ENCODE data around the gene KRTAP16-1. TPM values are rescaled to one million over a fixed set of nuclear protein-coding genes. Genes with fewer than 3 reads are reported as not detected.

Gene KRTAP16-1
- total and polyA plus RNA-seq, 2 of the 13 experiments (the other 11 are each of a cell fraction or from before 2014, with no cell fraction given): not detected

DNA sequence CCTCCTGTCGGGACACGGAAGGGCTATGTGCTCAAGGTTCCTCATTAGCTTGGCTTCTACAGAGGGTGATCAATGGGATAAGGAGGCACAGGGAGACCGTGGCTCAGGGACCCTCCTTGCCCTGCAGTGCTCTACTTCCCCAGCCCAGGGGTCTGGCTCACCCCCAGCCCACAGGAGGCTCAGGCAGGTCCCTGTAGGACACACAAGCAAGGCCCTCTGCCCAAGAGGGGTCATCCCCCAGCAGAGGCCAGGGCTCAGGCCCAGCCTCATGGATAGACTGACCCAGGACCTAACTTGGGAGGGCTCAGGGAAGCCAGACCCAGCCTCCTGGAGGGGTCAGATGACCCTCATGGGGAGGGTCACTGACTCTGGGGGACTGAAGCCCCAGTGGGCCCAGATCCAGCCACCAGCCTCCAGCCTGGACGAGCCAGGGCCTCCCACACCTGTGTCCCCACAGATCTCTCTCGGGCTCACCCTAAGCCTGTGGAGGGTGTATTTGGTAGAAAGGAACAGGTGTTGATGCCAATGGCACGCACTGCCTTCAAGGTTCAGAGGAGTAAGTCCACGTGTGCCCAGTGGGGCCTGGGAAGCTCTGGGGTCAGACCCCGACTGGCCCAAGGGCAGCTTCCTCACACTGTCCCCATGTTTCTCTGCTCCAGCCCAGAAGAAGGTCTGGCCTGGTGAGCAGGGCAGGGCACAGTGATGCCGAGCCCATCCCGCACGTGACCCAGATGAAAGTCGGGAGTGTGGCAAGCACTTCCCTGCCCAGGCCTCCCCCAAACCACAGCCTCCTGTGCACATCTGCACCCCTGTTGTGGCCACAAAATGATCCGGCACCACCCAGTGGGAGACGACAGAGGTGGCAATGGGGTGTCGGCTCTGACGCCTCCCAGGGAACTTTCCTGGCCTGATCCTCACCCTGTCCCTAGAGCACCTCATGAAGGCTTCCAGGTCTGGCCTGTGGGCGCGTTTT is 17.4 kb upstream of the KRTAP16-1 start:
- TF ChIP-seq, protein P1, sequence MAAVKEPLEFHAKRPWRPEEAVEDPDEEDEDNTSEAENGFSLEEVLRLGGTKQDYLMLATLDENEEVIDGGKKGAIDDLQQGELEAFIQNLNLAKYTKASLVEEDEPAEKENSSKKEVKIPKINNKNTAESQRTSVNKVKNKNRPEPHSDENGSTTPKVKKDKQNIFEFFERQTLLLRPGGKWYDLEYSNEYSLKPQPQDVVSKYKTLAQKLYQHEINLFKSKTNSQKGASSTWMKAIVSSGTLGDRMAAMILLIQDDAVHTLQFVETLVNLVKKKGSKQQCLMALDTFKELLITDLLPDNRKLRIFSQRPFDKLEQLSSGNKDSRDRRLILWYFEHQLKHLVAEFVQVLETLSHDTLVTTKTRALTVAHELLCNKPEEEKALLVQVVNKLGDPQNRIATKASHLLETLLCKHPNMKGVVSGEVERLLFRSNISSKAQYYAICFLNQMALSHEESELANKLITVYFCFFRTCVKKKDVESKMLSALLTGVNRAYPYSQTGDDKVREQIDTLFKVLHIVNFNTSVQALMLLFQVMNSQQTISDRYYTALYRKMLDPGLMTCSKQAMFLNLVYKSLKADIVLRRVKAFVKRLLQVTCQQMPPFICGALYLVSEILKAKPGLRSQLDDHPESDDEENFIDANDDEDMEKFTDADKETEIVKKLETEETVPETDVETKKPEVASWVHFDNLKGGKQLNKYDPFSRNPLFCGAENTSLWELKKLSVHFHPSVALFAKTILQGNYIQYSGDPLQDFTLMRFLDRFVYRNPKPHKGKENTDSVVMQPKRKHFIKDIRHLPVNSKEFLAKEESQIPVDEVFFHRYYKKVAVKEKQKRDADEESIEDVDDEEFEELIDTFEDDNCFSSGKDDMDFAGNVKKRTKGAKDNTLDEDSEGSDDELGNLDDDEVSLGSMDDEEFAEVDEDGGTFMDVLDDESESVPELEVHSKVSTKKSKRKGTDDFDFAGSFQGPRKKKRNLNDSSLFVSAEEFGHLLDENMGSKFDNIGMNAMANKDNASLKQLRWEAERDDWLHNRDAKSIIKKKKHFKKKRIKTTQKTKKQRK (IDR thresholded peaks at IDR 0.05; ENCODE audit: low read length): no peak
- DNase-seq (ENCODE audit: low spot score): no peak
- Histone ChIP-seq H3K27me3 (ENCODE audit: control insufficient read depth in 1 of 2, insufficient read depth in 2 of 2, low read length in 2 of 2) (peaks cover 0 to 5% of the 10 kb centered on the region in 2 experiments; a peak in 1 of 5 replicates), H4K20me1 (ENCODE audit: insufficient read depth, low read length) (no peaks in the 10 kb centered on the region), H3K4me1 (ENCODE audit: insufficient read depth, low read length) (no peaks in the 10 kb centered on the region), H3K4me2 (ENCODE audit: low read depth, low read length) (no peak overlapping the region), H2AFZ (ENCODE audit: low read length) (no peak overlapping the region), H3K9ac (ENCODE audit: insufficient read depth, low read depth, low read length) (no peak overlapping the region), H3K36me3 (replicated peaks in 1 of 2; ENCODE audit: control insufficient read depth in 1 of 2, insufficient read depth in 2 of 2, low read length in 2 of 2) (no peaks in the 10 kb centered on the region), H3K79me2 (ENCODE audit: insufficient read depth, low read length) (no peaks in the 10 kb centered on the region), H3K27ac (ENCODE audit: extremely low read length, insufficient read depth, low read length) (no peak overlapping the region), H3K4me3 (replicated peaks in 1 of 3; ENCODE audit: insufficient read depth in 1 of 3, low read depth in 2 of 3, low read length in 3 of 3) (no peak overlapping the region), H3K9me3 (ENCODE audit: low read length) (no peaks in the 10 kb centered on the region)
- ATAC-seq: no peak
- in situ Hi-C loops (cut with HindIII; ENCODE audit: extremely low pct_ligation_motif_present, low pct_unique_long_range_greater_than_20kb) (no loop called here), intact Hi-C loops (cut with micrococcal nuclease; ENCODE audit: unreplicated experiment) (no loop called here)
- BruUV-seq (replicated peaks): no TSS peak
- CTCF ChIA-PET (ENCODE audit: low intra/inter-chr PET ratio, low total read pairs): no interaction called here
- no peak for FAIRE-seq
- WGBS (ENCODE audit: low lambda C conversion rate): 36% methylated on average over 18 of the region's 18 CpGs
- POLR2A ChIA-PET: no interaction called here

DNA sequence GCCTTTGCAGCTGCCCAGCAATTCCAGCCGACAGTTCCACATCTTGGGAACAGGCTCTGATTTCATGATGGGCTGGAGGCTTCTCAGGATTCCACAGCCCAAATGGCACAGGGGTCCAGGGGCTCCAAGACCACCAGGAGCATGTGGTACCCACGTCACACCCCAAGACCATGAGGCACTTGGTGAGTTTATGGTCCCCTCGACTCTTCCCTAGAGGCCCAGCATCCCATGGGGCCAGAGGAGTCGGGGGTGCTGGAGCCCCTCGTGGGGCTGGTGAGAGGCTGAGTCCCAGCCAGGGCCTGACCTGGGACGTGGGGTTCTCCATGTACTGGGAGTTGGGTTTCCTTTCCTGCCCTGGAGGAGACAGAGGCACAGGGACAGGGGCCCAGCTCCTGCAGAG is 16.5 kb upstream of the KRTAP16-1 start:
- POLR2A ChIA-PET: no interaction called here
- WGBS (ENCODE audit: low lambda C conversion rate): 3% methylated on average over 5 of the region's 6 CpGs
- in situ Hi-C loops (cut with HindIII; ENCODE audit: extremely low pct_ligation_motif_present, low pct_unique_long_range_greater_than_20kb): no loop called here
- TF ChIP-seq ZNF121 (CRISPR knock-in tag; IDR thresholded peaks at IDR 0.05) (no peak), ZNF160 (CRISPR knock-in tag; IDR thresholded peaks at IDR 0.05) (no peak), ZKSCAN5 (CRISPR knock-in tag; IDR thresholded peaks at IDR 0.05) (no peak)
- TF ChIP-seq, protein P2, sequence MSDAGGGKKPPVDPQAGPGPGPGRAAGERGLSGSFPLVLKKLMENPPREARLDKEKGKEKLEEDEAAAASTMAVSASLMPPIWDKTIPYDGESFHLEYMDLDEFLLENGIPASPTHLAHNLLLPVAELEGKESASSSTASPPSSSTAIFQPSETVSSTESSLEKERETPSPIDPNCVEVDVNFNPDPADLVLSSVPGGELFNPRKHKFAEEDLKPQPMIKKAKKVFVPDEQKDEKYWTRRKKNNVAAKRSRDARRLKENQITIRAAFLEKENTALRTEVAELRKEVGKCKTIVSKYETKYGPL (CRISPR knock-in tag; IDR thresholded peaks at IDR 0.05): no peak
- TF ChIP-seq, protein P3, sequence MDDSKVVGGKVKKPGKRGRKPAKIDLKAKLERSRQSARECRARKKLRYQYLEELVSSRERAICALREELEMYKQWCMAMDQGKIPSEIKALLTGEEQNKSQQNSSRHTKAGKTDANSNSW (CRISPR knock-in tag; IDR thresholded peaks at IDR 0.05; ENCODE audit: borderline replicate concordance): no peak
- TF ChIP-seq, protein P4, sequence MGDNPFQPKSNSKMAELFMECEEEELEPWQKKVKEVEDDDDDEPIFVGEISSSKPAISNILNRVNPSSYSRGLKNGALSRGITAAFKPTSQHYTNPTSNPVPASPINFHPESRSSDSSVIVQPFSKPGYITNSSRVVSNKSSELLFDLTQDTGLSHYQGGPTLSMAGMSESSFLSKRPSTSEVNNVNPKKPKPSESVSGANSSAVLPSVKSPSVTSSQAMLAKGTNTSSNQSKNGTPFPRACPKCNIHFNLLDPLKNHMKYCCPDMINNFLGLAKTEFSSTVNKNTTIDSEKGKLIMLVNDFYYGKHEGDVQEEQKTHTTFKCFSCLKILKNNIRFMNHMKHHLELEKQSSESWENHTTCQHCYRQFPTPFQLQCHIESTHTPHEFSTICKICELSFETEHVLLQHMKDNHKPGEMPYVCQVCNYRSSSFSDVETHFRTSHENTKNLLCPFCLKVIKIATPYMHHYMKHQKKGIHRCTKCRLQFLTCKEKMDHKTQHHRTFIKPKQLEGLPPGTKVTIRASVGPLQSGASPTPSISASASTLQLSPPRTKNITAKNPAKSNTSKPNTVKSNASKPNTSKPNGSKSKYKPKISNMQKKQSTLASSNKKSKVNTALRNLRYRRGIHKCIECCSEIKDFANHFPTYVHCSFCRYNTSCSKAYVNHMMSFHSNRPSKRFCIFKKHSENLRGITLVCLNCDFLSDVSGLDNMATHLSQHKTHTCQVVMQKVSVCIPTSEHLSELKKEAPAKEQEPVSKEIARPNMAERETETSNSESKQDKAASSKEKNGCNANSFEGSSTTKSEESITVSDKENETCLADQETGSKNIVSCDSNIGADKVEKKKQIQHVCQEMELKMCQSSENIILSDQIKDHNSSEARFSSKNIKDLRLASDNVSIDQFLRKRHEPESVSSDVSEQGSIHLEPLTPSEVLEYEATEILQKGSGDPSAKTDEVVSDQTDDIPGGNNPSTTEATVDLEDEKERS (CRISPR knock-in tag; IDR thresholded peaks at IDR 0.05): no peak

More for the DNA sequence above, 16.5 kb upstream of the KRTAP16-1 start:
- H3K4me3 ChIP-seq (replicated peaks in 1 of 3; ENCODE audit: insufficient read depth in 1 of 3, low read depth in 2 of 3, low read length in 3 of 3): no peak overlapping the region
- H4K20me1 ChIP-seq (ENCODE audit: insufficient read depth, low read length): no peaks in the 10 kb centered on the region
- H3K4me1 ChIP-seq (ENCODE audit: insufficient read depth, low read length): no peaks in the 10 kb centered on the region
- CTCF ChIA-PET (ENCODE audit: low intra/inter-chr PET ratio, low total read pairs): no interaction called here
- no peak for ATAC-seq
- no peak overlapping the region for H3K9ac ChIP-seq (ENCODE audit: insufficient read depth, low read depth, low read length)
- intact Hi-C loops (cut with micrococcal nuclease; ENCODE audit: unreplicated experiment): no loop called here
- H3K79me2 ChIP-seq (ENCODE audit: insufficient read depth, low read length): no peaks in the 10 kb centered on the region
- H3K27ac ChIP-seq (ENCODE audit: extremely low read length, insufficient read depth, low read length): no peak overlapping the region
- no peak for FAIRE-seq
- no TSS peak for BruUV-seq (replicated peaks)
- no peaks in the 10 kb centered on the region for H3K36me3 ChIP-seq (replicated peaks in 1 of 2; ENCODE audit: control insufficient read depth in 1 of 2, insufficient read depth in 2 of 2, low read length in 2 of 2)
- no peak overlapping the region for H3K4me2 ChIP-seq (ENCODE audit: low read depth, low read length)
- H3K9me3 ChIP-seq (ENCODE audit: low read length): no peaks in the 10 kb centered on the region
- H3K27me3 ChIP-seq (ENCODE audit: control insufficient read depth in 1 of 2, insufficient read depth in 2 of 2, low read length in 2 of 2): 0 out of 5 replicates have a peak, but pooled peaks cover 0 to 5% of the 10 kb centered on the region in 2 experiments
- no peak overlapping the region for H2AFZ ChIP-seq (ENCODE audit: low read length)
- no peak for DNase-seq (ENCODE audit: low spot score)

Data from HepG2 (cell line).